HG03378 (cell line): Measurements from ENCODE around the gene FAM83F.

Experiments
- ATAC-seq: cut with Tn5 transposase; IDR thresholded peaks from one replicate; pipeline ENCODE4 v1.9.1; 2021; ENCODE audit warnings: mild to moderate bottlenecking, moderate library complexity; ENCODE audit not compliant: unreplicated experiment

The FAM83F gene

DNA sequence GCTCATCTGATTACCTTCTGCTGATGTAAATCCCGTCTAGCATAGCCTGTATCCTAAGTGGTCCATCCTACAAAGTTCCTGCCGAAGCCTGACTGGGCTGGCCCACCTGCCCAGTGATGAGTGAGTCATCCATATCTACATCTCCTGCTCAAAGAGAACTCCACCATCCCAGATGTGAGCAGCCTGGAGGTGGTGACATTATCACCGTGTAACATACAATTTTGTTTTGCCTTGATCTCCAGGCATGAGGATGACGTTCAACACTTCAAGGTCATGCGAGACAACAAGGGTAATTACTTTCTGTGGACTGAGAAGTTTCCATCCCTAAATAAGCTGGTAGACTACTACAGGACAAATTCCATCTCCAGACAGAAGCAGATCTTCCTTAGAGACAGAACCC, 29.0 kb upstream of the FAM83F start:
- ATAC-seq = no peak

DNA sequence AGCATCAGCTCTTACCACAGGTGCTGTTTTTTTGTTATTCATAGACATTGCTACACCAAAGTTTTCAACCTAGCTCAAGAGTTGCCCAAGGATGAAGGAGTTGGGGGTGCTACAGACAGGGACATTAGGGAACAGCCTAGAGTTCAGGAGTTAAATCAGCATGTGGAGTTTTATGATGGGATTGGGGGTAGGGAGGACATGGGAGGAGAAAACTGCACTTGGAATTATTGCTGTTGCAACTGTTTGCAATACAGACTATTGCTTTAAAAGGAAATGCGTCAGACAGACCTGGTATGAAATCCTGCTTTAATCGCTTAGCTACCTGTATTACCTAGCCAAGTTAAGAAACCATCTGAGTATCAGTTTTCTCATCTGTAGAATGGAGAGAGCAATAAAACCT, 28.3 kb upstream of the FAM83F start:
- no peak for ATAC-seq

DNA sequence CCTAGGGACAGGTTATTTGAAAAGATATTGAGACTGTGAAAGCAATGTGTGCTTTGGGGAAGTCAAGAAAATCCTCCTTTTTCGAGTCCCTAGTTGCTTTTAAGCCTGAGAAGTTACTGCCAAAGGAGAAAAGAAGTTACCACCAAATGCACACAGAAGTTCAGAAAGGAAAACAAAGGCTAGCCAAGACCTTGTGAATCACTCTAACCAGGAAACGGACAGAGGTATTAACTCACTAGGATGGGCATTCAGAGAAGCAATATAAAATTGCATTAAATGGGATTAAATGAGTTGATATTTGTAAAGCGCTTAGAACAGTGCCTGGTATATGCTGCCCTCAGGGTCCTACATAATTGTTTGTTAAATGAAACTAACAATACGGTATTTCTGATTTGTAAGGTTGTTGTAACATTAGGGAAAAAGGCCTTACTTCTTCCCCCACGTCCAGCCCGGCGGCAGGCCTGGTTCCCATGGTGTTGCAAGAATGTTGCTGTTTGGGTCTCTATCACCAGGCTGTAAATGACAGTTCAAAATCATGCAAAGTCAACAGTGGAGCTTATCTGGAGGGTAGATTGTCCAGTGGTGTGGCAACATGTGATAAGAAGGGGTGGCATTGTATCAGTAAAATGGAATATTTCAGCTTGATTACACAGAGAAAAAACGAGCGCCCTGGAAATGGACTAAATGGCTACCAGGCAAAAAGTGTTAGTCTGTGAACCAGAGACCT, 27.5 kb upstream of the FAM83F start:
- ATAC-seq = no peak

DNA sequence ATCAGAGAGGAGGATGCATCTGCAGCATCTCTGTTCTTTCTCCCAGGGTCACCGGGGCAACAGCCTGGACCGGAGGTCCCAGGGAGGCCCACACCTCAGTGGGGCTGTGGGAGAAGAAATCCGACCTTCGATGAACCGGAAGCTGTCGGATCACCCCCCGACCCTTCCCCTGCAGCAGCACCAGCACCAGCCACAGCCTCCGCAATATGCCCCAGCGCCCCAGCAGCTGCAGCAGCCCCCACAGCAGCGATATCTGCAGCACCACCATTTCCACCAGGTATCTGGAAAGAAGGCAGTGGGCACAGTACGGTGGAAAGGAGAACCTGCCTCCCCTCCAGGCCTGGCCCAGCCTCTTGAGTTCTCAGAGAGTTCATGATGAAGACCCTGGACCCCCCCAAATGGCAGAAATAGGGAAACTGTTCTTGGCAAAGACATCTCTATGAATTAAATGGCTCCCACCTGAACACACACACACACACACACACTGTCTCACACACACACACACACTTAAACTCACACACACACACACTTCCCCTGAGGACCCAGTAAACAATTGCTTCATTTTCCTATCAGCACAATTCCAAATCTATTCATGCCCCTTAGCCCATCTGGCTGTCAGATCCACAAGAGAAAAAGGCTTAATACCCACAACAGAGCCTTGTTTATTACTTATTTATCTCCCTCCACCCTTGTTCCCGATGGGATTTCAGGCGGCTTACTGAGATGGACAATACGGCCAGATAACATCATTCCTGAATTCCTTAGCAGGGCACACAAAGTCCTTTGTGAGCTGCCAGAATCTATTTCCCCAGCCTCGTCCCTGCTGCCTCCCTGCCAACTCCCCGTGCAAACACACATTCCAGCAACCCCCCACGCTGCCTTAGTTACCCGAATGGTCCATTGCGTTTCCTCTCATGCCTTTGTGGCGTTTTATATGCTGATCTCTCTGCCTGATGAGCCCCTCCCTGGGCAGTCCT, 26.5 kb upstream of the FAM83F start:
- no peak for ATAC-seq

DNA sequence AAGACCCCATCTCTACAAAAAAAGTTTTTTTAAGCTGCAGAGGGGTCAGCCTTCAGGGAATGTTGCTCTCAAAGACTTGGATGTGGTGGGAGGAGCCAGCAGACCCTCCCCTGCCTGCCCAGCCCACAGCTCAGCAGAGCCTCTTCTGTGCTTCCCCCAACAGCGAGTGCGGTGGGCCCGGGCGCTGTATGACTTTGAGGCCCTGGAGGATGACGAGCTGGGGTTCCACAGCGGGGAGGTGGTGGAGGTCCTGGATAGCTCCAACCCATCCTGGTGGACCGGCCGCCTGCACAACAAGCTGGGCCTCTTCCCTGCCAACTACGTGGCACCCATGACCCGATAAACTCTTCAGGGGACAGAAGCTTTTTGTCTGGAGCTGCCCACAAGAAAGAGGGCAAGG, 24.0 kb upstream of the FAM83F start:
- no peak for ATAC-seq

DNA sequence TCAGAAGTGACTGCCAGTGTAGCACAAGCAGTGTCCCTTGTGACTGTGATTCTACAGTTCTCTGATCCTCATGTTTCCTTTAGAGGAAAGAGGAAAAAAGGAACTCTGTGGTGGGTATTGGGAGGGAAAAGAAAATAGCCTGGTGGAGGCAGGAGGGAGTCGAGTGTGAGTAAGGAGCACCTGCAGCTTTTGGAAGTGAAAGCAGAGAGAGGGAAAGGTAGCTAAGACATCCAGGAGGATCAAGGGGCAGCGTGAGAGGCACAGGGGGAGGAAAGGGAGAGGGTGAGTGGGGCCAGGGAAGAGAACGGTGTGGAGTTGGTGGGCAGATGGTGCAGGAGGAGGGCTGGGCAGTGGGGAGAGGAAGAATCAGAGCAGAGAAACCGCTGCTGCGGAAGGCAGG, 22.1 kb upstream of the FAM83F start:
- ATAC-seq = no peak

DNA sequence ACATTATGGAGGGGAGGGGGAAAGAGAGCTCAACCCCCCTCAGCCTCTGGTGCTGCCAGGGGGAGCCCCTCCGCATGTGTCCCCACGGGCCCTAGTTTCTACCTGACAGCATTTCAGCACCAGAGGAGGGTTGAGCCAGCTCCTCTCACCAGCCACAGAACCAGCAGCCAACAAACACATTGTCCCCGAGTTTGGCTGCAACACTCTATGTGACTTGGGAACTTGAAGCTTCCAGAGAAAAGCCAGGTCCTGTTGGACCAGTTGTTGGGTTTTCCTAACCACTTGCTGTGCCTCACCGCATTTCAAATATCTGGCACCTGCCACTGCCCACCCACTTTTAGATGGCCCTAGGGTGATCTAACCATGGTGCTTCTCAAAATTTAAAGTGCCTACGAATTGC, 21.1 kb upstream of the FAM83F start:
- ATAC-seq = no peak

DNA sequence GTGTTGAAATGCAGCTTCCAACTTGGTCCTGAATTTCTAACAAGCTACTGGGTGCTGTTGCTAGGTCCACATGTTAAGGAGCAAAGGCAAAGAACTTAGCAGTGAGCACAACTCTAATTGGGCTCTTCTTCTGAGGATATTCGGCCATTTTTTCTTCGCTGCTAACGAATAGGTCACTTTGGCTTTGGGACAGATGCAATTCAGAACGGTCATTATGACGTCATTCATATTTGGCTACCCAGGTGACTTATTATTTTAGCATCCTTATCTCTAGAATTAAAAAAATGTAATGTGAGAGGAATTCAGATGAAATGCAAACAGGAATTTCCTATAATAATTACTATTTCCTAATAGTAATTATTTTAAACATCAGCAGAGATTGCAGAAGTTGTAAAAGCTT, 20.7 kb upstream of the FAM83F start:
- no peak for ATAC-seq

DNA sequence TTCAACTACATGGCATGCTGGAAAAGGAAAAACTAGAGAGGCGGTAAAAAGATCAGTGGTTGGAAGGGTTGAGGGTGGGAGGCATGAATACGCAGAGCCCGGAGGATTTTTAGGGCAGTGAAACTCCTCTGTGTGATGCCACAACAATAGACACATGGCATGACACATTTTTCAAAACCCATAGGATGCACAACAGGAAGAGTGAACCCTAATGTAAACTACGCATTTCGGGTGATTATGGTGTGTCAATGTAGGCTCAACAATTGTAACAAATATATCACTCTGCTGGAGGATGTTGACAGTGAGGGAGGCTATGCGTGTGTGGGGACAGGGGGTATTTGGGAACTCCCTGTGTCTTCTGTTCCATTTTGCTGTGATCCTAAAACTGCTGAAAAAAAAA, 15.7 kb upstream of the FAM83F start:
- no peak for ATAC-seq

DNA sequence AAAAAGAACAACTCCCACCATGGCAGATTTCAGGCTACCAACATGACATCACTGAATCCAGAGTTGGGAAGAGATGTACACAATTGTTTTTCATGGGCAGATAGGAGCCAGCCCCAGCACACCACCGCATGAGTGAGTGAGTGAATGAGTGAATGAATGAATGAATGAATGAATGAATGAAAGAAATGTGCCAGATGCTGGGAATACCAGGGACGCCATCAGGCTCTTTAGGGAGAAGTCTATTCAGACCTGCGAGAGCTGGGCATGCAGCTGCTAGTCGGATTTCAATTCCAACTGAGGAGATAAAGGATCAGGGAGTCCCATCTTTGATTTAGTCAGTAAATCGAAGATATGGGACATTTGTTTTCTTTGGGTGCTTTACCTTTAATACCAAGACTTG, 15.3 kb upstream of the FAM83F start:
- ATAC-seq = no peak

DNA sequence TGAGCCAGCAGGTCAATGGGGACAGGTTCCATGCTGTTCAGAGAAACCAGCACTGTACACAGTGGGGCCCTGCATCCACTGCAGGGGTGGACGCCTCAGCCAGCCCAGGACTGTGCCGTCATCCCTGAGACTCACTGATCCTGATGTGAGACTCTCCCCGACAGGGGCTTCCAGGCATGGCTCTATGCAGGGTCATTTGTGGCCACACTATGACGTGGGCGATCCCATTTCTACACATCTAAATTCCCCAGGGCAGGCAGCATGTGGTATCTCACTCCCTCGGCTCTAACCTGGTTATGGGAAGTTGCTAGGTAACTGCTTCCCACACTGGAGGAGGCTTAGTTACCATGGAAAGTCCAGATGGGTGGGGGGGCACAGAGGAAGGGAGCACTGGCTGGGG, 14.2 kb upstream of the FAM83F start:
- ATAC-seq = no peak

DNA sequence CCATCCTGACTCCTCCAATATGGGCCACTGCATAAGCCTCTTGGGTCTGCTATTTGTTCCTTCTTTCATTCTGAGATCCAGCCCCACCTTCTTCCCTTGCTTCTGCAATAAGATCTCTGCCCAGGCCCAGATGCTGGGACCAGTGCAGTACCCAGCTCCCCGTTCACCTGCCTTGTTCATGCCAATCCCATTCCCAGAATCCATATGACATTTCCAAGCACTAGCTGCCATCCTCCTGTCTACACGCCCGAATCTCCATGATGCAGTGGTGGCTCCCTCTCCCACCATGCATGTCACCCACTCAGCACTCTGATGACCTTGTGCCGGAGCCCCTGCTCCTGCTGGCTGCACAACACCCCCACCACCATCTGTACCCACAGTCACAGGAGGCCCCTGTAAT, 11.4 kb upstream of the FAM83F start:
- ATAC-seq = no peak

DNA sequence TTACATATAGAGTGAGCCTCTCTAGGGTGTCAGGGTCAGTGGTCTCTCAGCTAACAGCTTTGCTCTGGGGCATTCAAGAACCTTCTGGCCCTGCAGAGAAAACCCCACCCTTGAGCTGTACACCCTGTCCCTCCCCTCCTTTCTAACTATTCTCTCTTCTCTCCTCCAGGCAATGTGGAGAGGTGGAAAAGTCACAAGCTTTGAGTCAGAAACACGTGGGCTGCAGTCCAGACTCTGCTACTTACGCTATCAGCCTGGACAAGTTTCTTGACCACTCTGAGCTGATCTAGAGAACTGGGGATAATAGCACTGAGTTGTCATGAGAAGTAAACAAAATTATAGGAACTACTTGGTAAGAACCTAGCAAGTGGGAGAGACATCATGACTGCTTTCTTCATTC, 10.7 kb upstream of the FAM83F start:
- ATAC-seq = no peak

DNA sequence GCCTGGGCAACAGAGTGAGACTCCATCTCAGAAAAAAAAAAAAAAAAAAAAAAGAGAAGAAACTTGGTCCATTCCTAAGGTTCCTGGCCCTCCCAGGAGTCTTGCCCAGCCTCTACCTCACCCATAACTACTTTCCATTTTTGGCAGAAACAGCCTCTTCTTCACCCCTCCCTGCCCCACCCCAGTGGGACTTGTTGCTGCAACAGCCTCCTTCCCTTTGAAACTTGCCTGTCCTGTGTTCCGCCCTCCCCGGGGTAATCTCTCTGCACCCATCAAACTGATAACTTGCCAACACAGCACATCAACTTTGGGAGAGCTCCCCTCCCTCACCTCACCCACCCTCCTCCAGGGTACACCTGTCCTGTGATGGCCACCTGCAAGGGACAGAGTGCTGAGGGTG, 10.0 kb upstream of the FAM83F start:
- ATAC-seq = no peak

DNA sequence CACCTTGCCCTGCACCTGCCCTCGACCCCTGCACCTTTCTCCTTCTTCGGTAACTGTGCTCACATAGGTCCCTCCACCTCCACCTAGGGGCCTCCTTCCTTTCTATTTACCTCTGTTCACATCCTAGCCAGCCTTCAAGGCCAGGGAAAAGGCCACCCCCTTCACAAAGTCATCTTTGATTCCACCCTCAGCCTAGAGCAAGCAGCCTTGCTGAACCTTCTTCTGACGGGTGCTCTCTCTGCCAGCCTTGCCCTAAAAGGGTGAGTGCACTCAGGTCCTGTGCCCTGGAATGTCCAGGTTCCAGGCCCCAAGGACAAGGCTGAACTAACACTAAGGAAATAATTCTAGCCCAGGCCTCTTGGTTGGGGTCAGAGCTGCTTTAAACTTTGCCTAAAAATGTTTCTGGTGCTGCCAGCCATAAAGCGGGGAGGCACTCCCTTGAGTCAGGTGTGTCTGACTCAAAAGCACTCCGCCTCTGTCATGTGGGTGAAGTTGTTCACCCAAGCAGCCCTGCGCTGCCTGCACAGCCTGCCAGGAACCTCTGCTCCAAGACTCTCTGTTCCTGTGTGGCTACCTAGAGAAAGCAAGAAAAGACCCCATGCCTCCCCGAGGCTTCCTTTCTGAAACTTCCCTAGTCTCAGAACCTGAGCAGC, 9.2 kb upstream of the FAM83F start:
- no peak for ATAC-seq

DNA sequence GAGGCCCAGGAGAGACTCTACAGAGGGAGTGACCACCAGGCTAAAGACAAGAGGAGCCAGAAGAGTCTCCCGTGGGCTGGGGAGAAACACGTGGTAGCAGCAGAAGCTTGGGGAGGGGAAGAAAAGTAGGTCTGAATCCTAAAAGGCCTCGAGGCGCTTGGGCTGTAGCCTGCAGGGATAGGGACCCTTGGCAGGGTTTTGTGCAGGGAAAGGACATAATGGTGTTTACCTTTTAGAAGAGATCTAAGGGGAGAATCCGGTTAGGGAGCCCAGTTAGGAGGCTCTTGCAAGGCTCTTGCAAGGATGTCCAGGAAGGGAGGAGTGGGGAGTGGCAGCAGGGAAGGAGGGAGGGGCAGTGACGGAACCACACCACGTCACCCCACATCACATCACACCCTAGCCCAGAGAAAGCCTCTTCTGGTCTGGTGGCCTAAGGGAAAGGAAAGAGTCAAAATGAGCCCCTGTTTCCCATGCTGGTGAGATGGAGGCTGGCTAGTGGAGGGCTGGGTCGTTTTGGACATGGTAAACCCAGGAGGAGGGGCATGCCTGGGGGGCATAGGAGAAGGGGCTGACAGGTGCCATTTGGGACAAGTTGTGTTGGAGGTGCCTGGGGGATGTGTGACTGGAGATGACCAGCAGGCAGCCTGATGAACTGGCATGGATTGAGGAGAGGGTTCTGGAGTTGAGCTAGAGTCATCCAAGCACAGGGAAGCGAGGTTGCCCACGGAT, 6.2 kb upstream of the FAM83F start:
- no peak for ATAC-seq

DNA sequence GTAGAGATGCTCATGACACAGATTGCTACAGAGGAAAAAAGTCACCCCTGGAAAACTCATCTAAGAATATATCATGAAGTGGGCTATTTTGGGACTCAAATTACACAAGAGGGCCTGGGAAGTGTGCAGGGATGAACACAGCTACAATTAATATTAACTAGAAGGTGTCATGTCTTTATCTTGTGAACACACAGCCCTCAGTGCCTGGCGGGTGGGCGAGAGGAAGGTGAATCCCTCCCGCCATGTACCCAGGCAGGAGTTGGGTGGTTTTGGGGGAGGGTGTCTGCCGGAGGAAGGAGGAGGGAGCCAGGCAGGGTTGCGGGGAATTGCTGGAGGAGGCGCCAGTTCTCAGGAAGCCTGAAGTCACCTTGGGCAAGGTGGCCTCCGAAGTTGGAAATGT, 5.1 kb upstream of the FAM83F start:
- no peak for ATAC-seq

DNA sequence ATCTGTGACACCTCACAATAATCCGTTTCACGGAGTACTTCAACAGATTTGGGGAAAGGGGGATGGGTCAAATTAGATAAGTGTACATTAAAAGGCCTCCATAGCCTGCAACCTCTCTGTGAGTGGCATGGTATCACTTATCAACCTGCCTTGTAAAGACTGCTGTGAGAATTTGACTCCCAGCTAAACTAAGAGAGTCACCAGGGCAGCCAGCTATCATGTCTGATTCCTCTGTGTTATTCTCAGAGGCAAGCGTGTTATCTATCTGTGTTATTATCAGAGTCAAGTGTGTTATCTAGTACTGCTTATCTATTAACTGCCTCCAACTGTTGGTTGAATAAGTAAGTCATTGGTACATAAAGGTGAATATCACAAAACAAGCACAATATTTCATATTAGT, 4.1 kb upstream of the FAM83F start:
- no peak for ATAC-seq

DNA sequence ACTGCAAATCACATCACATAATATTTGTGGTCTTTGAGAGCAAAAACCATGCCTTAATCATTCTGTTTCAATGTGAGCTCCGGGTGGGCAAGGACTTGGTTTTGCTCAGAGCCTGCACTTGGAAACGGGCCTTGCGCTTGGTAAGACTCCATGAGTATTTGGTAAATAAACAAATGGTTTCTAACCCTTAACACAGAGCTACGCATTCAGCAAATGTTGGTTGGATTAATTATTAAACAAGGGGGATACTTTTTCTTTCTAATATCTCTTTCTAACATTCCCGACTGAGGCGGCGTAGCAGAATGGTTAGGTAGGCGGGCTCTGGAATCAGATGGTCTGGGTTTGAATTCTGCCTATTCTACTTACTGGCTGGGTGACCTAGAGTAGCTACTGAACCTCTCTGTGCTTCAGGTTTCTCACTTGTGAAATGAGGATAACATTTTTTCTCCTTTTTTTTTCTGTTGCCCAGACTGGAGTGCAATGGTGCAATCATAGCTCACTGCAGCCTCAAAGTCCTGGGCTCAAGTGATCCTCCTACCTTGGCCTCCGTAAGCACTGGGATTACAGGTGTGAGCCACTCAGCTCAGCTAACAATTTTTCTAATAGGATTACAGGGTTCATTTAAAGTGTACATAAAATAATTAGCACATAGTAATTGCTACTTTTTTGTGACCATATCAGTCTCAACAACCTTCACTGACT, 3.4 kb upstream of the FAM83F start:
- ATAC-seq = no peak

DNA sequence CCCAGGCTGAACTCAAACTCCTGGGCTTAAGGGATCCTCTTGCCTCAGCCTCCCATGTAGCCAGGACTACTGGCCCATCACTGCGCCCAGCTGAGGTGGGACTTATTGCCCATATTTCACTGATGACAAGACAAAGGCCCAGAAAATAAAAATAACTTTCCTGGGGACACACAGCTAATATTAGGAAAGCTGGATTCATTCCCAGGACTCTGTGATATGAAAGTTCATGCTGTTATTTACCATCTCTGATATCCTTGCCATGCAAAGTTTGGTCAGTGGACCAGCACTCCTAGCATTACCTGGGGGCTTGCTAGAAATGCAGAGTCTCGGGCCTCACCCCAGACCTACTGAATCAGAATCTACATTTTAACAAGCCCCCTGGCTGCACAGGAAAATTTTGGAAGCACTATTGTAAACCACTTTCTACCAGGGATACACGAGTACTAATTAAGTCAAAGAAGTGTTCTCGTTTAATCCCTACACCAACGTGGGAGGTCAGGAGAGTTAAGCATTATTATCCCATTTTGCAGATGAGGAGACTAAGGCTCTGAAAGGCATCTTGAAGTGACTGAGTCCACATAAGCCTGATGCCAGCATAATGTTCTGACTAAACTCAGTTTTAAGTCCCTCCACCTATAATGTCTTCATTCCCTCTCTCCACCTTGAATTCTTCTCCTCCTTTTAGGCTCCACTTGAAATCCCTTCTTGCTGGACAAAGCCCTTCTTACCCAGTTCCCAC, 2.5 kb upstream of the FAM83F start:
- no peak for ATAC-seq
